ENCODE data around the gene DNMT1. TPM values are rescaled to one million over a fixed set of nuclear protein-coding genes. Genes with fewer than 3 reads are reported as not detected.

DNMT1 gene
- total RNA-seq, 1 experiment from 2014 or later, result 227 TPM

DNA sequence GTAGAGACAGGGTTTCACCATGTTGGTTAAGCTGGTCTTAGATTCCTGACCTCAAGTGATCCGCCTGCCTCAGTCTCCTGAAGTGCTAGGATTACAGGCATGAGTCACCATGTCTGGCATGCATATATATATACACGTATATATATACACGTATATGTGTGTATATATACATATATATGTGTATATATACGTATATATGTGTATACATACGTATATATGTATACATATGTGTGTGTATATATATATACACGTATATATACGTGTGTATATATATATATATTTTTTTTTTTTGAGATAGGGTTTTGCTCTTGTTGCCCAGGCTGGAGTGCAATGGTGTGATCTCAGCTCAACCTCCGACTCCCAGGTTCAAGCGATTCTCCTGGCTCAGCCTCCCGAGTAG, 11.9 kb downstream of the DNMT1 start:
- WGBS (ENCODE audit: extremely low coverage, insufficient read length, low lambda C conversion rate), result no CpG with 5 or more reads among the region's 10 CpGs
- no peak overlapping the region for H2AFZ ChIP-seq (ENCODE audit: low read length)
- H2BK20ac ChIP-seq (ENCODE audit: low read depth, low read length, poor library complexity, severe bottlenecking), result no peak overlapping the region
- no peak overlapping the region for H3K9ac ChIP-seq (ENCODE audit: extremely low read depth, insufficient read length, low read length)
- H2BK5ac ChIP-seq (ENCODE audit: insufficient read length, low read length), result no peak overlapping the region
- H3K27me3 Mint-ChIP-seq (ENCODE audit: low read depth), result no peaks in the 10 kb centered on the region
- H3K9me3 ChIP-seq (ENCODE audit: control insufficient read depth, low read depth, low read length), result no peaks in the 10 kb centered on the region
- H4K20me1 ChIP-seq (ENCODE audit: control insufficient read depth, insufficient read depth, insufficient read length), result no peaks in the 10 kb centered on the region
- peaks cover 22% of the 10 kb centered on the region for H3K79me2 ChIP-seq (ENCODE audit: insufficient read depth, low read length)
- no peak overlapping the region for H3K23ac ChIP-seq (ENCODE audit: insufficient read length, low read depth, low read length)
- no peak overlapping the region for H2BK15ac ChIP-seq (ENCODE audit: low read depth, low read length)
- H3K23me2 ChIP-seq (ENCODE audit: insufficient read length, low read depth, low read length, poor library complexity, severe bottlenecking), result no peaks in the 10 kb centered on the region
- no peak overlapping the region for H3K14ac ChIP-seq (ENCODE audit: insufficient read depth, low read length)
- no peak overlapping the region for H3K27ac ChIP-seq (ENCODE audit: insufficient read length, low read depth, low read length)
- no peak overlapping the region for H4K91ac ChIP-seq (ENCODE audit: insufficient read length, low read depth, low read length)
- no peak overlapping the region for H2BK120ac ChIP-seq (ENCODE audit: low read depth, low read length, poor library complexity, severe bottlenecking)
- no peak overlapping the region for H3K56ac ChIP-seq (ENCODE audit: insufficient read length, low read depth, low read length)
- no peaks in the 10 kb centered on the region for H3K4me1 Mint-ChIP-seq
- no peak overlapping the region for H3K27ac Mint-ChIP-seq
- no peaks in the 10 kb centered on the region for H3K9me3 Mint-ChIP-seq
- no peak overlapping the region for H2BK12ac ChIP-seq (ENCODE audit: insufficient read length, low read depth, low read length)
- H3K27me3 ChIP-seq (ENCODE audit: insufficient read depth, low read length), result no peaks in the 10 kb centered on the region
- H3T11ph ChIP-seq (ENCODE audit: low read length), result no peak overlapping the region
- no peak overlapping the region for H3K4ac ChIP-seq (ENCODE audit: low read depth, low read length)
- peaks cover 17 to 55% (median 40%) of the 10 kb centered on the region in 3 experiments; a peak in 6 of 7 replicates for H3K36me3 Mint-ChIP-seq (ENCODE audit: insufficient read depth in 1 of 3, low read depth in 3 of 3)
- H3K79me1 ChIP-seq (ENCODE audit: insufficient read depth, low read depth, low read length, poor library complexity, severe bottlenecking), result peaks cover 5% of the 10 kb centered on the region
- H4K8ac ChIP-seq (replicated peaks; ENCODE audit: insufficient read length, low read depth, low read length), result no peak overlapping the region
- no peak overlapping the region for H3K4me2 ChIP-seq (ENCODE audit: insufficient read depth, insufficient read length, low read length)
- DNase-seq, result no peak
- H3K18ac ChIP-seq (ENCODE audit: insufficient read length, low read depth, low read length), result no peak overlapping the region
- TF ChIP-seq, protein P1, sequence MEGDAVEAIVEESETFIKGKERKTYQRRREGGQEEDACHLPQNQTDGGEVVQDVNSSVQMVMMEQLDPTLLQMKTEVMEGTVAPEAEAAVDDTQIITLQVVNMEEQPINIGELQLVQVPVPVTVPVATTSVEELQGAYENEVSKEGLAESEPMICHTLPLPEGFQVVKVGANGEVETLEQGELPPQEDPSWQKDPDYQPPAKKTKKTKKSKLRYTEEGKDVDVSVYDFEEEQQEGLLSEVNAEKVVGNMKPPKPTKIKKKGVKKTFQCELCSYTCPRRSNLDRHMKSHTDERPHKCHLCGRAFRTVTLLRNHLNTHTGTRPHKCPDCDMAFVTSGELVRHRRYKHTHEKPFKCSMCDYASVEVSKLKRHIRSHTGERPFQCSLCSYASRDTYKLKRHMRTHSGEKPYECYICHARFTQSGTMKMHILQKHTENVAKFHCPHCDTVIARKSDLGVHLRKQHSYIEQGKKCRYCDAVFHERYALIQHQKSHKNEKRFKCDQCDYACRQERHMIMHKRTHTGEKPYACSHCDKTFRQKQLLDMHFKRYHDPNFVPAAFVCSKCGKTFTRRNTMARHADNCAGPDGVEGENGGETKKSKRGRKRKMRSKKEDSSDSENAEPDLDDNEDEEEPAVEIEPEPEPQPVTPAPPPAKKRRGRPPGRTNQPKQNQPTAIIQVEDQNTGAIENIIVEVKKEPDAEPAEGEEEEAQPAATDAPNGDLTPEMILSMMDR (conservative IDR thresholded peaks at IDR 0.05), result no peak
- H3K4me3 Mint-ChIP-seq, result no peak overlapping the region
- H4K5ac ChIP-seq (ENCODE audit: insufficient read length, low read depth, low read length), result no peak overlapping the region
- no peak overlapping the region for H2AK5ac ChIP-seq (ENCODE audit: insufficient read length, low read length)
- no peaks in the 10 kb centered on the region for H3K4me1 ChIP-seq (ENCODE audit: insufficient read depth, low read length)

All from H9 (cell line).